Measurements from ENCODE around the gene CDH12.

The CDH12 gene

DNA sequence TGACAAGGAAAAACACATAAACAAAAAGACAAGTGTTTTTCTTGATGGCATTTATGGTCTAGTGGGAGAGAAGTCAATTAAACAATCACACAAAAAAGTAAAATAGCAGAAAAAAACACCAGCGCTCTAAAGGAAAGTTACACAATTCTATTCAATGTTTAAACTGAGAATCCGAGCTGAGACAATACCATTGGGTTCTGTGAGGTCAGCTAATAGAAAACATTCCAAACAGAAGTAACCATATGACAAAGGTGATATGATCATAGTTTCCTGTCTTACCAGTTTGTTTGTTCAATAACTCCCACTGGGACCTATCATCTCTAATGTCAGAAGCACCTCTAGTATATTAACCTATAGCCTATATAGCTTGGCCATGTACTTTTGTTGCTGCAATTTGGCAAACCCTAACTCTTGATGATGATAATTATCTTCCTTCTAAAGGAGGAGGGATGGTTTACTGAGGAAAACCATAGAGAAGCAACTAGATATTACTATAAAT lies 1030.0 kb downstream of the CDH12 start:
- DNase-seq (ENCODE audit: low read depth in 2 of 2): no peak

- no peak for DNase-seq (ENCODE audit: low read depth in 2 of 2)
Observed at GRCh38 chr5:21820527-21820926, 1032.6 kb downstream of the CDH12 start.

- no peak for DNase-seq (ENCODE audit: low read depth in 2 of 2)
Observed at GRCh38 chr5:21818370-21818720, 1034.8 kb downstream of the CDH12 start.

DNA sequence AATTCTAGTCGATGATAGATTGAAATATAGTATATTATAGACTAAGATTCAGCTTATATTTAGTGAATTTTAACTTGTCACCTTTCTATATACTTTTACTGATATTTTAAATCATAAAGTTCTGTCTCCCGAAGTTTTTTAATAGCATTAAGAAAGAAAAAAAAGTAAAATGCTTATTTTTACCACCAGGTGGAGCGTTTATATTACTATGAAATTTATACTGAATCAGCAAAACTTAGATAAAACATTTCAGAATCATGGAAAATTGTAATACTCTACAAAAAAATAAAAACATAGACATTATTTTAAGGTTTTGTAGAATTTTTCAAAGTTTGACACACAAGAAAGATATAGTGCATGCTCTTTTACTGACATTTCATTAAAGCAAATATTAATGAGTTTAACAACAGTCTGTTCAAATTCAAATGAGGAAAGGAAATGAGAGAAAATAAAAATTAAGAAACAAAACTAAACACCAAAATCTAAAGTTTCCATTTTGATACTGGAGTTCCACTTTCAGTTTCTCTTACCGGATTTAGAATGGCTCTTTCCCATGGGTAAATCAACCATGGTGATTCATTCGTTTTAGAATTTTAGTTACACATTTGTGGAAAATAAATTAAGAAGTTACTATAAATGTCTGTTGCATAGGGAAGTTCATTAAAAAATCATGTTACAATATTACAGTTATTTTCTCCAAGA lies 1035.3 kb downstream of the CDH12 start:
- DNase-seq (ENCODE audit: low read depth in 2 of 2): no peak

- no peak for DNase-seq (ENCODE audit: low read depth in 2 of 2)
Observed at GRCh38 chr5:21810737-21811316, 1042.3 kb downstream of the CDH12 start.

GRCh38 chr5:21809611-21810010 lies 1043.5 kb downstream of the CDH12 start:
- DNase-seq (ENCODE audit: low read depth in 2 of 2): no peak

DNA sequence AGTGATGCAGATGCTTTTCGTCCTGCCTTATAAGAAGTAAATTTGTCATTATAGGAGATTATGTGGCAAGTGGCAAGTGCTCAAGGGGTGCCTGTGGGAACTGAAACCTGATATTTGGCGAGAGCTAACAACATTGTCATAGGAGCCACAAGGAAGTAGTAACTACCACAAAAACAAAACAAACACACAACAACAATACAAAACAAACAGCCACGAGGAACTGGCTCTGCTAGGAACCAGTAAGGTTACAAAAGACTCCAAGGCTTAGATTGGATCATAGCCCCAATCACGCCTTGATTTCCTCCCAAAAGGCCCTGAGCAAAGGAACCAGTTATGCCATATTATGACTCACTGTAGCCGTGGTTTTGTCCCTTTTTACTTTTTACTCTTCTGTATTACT lies 1045.2 kb downstream of the CDH12 start:
- no peak for DNase-seq (ENCODE audit: low read depth in 2 of 2)

- no peak for DNase-seq (ENCODE audit: low read depth in 2 of 2)
Observed at GRCh38 chr5:21806943-21807342, 1046.2 kb downstream of the CDH12 start.

DNA sequence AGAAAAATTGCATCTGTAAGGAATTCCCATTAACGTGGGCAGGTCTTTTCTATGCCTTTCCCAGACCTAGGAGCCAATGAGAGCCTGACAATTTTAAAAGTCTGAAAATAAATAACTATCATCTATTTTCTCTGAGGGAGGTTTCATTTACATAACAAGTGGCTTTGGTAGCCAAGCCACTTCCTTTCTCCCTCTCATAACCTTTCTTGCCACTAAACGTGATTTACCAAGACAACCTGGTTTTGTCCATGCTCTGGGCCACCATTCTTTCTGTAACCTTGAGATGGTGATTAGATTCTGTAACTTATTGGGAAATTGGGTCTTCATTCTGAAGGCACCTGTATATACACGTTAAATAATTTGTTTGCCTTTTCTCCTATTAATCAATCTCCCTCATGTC lies 1046.9 kb downstream of the CDH12 start:
- DNase-seq (ENCODE audit: low read depth in 2 of 2): no peak

GRCh38 chr5:21802869-21803490 lies 1050.2 kb downstream of the CDH12 start:
- DNase-seq (ENCODE audit: low read depth in 2 of 2): no peak

GRCh38 chr5:21802100-21802499 lies 1051.0 kb downstream of the CDH12 start:
- no peak for DNase-seq (ENCODE audit: low read depth in 2 of 2)

- DNase-seq (ENCODE audit: low read depth in 2 of 2): no peak
Observed at GRCh38 chr5:21792748-21793147, 1060.4 kb downstream of the CDH12 start.

DNA sequence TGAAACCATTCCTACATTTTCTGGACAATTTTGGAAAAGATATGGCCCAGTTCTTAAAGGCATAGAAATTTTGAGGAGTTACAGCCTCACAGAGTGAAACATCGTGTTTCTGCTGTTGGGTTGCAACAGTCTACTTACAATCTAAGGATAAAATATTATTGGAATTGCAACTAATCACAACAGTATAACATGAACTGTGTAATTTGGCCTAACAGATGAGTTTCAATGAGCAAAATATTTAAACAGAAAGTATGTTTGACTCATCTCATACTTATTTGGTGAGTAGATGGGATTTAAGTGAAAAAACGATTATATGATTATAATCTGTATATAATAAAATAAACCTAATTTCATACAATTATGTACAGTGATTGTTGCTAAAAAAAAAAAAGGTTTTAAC lies 1061.8 kb downstream of the CDH12 start:
- DNase-seq (ENCODE audit: low read depth in 2 of 2): no peak

DNA sequence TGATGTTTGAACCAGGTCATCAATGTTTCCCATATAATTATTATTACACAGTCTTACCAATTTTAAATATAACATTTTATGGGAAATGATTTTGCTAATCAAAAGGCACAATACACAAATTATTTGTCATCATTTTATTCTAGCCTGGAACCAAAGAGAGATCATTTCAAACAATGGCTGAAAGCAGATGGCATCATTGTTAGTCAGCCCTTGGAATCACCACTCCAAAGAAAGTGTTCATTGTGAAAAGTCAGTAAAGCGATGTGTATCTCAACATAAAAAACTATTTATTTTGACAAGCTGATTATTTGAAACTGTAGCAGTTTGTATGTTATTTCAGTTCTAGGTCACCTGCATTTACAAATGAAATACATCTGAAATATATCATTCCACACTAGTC lies 1068.7 kb downstream of the CDH12 start:
- no peak for DNase-seq (ENCODE audit: low read depth in 2 of 2)

- no peak for DNase-seq (ENCODE audit: low read depth in 2 of 2)
Observed at GRCh38 chr5:21783074-21783679, 1070.0 kb downstream of the CDH12 start.

- no peak for DNase-seq (ENCODE audit: low read depth in 2 of 2)
Observed at GRCh38 chr5:21776466-21776865, 1076.7 kb downstream of the CDH12 start.

DNA sequence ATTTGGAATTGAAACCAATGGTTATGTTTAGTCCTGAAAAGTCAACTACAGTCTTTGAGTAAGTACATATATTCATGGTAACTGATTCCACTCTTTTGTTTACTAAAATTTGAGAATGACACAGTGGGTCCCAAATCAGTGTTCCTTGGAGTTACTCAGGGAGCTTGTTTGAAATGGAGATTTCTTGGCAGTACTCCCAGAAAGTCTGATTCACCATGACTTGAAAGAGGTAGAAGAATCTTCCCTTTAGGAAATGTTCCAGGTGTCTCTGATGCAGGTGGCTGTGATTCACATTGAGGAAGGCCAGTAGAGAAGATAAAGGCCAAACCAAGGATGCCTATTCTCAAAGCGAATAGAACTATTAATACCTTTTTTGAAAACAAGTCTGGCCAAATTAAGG lies 1078.3 kb downstream of the CDH12 start:
- no peak for DNase-seq (ENCODE audit: low read depth in 2 of 2)

GRCh38 chr5:21774281-21774680 lies 1078.9 kb downstream of the CDH12 start:
- DNase-seq (ENCODE audit: low read depth in 2 of 2): no peak

GRCh38 chr5:21773456-21773855 lies 1079.7 kb downstream of the CDH12 start:
- no peak for DNase-seq (ENCODE audit: low read depth in 2 of 2)

DNA sequence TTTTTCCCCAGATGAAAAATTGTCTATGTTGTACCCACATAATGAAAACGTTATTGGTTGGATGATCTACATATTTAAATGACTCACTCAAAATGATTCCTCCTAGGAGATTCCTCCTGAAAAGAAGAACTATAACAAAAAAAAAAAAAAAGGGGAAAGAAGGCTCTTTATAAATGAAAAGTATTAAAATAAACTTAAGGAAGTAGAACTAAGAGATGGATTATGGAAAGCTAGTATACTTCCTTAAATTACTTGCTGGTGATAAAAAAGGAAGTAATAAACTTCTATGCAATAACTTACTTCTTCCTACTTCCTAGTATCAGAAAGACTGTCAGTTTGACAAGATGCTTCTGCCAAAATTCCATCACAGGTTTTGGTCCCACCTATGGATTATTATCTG lies 1087.7 kb downstream of the CDH12 start:
- no peak for DNase-seq (ENCODE audit: low read depth in 2 of 2)

DNA sequence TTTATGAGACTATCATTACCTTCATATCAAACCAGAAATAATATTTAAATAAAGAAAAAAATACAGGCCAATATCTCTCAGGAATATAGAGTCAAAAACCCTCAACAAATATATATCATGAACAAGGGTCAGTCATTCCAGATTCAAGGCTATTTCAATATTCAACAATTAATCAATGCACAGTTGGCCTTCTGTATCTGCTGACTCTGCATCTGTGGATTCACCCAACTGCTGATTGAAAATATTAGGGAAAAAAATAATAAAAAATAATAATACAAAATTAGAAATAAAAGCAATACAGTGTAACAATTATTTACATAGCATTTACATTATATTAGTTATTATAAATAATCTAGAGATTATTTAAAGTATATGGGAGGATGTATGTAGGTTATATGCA lies 1114.0 kb downstream of the CDH12 start:
- no peak for DNase-seq (ENCODE audit: low read depth in 2 of 2)

- DNase-seq (ENCODE audit: low read depth in 2 of 2): no peak
Observed at GRCh38 chr5:21723500-21723899, 1129.6 kb downstream of the CDH12 start.

Data from activated CD4-positive, alpha-beta T cell treated with anti-CD3 and anti-CD28 coated beads for 24 hours (primary cell).